A375 (cell line): ENCODE results near the gene TPST2. TPM values are rescaled to one million over a fixed set of nuclear protein-coding genes. Genes with fewer than 3 reads are reported as not detected.

ENCODE experiments used
- small RNA-seq: library from RNA; depleted of rRNA; stranded (forward); fragments of <200 nt; gene quantifications from one replicate; pipeline ENCODE3, GENCODE V24; 2014
- total RNA-seq: library from RNA; depleted of rRNA; stranded (reverse); fragments of >200 nt; shearing (Covaris generic); gene quantifications from 2 replicates; pipeline ENCODE4 v1.2.3, GENCODE V29; 2014; rRNA removed

The TPST2 gene
- total RNA-seq: 4.8 and 5.1 TPM in 2 replicates

DNA sequence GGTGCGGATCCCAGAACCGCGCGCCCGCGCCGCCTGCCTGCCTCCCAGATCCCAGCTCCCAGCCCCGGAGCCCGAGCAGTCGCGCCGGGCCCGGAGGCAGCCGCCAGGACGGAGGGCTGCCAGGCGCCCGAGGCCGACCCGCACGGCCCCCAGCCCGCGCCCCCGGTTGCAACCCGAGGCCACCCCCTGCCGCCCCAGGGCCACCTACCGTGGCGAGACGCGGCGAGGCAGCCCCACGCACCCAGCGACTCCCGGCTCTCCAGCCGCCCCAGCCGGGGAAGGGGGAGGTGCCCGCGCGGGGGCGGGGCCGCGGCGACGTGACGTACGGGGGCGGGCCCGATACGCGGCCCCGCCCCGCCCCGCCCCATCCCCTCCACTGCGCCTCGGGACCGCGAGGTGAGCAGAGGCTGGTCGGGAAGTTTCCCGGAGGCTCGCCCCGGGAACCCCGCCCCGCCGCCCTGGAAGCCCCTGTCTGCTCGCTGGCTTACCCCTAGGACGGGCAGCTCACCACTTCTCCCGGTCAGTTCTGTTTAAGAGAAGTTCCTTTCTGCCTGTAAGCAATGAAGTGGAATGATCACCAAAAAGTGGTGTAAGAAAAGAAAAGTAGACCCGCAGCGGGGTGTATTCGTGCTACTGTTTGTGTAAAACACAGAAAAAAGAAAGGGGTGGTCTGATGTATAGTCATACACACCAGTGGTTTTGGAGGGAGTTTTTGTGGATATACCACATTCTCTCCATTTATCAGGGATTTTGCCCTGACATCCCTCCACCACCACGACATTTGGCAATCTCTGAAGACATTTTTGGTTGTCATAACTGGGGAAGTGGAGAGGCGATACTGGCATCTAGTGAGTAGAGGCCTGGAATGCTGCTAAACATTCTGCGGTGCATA, at the start of gene TPST2:
Gene TPST2 (minus strand): TSS at position 288 of the 892 bp plus-strand sequence. CDS start 48,502 bp downstream, outside the sequence.

DNA sequence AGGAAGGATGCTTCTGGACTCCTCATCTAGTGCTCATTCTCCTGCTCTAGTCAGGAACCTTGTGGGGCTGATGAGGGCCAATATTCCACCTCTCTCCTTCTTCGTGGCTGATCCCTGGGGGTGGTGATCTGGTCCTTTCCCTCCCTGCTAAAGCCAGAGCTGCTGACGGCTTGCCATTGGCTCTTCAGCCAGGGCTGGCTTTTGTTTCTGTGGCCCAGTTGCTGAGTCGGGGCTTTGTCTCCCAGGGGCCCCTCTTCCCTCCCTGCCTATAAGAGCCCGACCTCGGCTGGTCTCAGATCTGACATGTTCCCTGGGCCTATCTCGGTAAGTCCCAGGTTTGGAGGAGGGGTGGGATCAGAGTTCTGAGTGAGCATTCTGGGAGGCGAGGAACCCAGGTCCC, 31.7 kb upstream of the TPST2 start, which contains the start of gene CRYBA4:
Gene CRYBA4 (plus strand): TSS at position 301 of the 400 bp plus-strand sequence. CDS start 634 bp downstream, outside the sequence.

DNA sequence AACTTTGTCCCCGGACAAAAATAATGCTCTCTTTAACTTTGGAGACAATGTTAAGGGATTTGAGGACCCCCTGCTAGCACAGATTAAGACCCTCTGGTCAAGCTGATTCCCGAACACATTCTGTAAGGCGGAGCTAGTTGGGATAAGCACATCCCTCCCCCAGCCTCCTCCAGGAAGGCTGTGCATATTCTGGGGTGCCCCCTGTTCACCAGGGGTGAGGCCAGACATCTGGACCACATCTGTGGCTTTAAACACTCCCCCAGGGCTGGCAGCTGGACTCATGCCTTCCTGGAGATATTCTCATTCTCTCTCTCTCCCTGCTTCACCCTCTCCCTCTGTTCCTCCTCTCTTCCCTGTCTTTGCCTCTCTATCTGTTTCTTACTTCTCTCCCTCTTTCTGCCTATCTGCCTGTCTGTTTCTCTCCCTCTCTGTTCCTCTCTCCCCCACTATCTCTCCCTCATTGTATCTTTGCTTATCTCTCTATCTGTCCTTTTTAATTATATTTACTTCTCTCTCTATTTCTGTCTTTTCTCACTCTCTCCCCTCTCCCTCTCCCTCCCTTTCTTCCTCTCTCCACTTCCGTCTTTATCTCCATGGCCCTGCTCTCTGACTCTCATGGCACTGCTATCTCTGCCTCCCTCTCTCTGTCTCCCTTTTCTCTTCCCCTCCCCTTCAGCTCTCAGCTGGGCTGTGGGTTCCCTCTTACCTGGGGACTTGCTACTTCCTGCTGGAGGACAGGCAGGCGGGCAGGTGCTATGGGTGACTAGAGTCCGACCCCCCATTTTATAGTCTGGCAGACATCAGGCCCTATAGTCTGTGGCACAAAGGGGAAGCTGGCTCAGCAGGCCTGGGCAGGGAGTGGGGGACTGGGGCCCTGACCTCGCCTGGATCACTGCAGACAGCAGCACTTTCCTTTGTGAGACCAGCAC, 27.6 kb upstream of the TPST2 start, which contains the start of gene CRYBB1:
Gene CRYBB1 (minus strand): TSS at position 757 of the 929 bp plus-strand sequence. CDS start 1,708 bp downstream, outside the sequence.

DNA sequence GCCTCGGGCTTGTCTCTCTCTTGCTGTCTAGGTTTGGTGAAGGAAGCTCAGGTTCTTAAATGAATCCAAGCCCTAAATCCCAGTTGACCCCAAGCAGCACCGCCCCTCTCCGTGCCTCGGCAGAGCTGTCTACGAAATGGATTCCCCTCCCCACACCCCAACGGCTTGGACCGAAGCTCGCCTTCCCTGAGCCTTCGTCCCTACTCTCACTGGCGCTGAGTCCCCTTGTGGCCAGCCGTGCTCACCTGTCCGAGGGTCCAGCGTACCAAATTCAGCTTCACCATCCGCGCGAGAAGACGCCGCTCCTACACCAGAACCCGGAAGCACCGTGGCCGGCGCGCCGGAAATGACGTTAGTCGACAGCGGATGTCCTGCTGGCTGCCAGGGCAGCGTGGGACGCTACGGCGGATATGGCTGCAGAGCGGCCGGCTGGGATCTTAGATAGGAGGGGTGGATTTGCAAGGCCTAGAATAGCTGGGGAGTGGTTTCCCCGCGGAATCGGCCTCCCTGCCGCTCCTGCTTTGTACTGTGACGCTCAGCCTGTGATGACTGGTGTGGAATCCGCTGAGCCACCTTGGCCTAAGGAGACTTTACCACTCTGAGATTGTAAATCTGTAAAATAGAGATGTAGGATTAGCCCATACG, 77.7 kb downstream of the TPST2 start, which contains the start of gene TFIP11:
Gene TFIP11 (minus strand): TSS at position 325 of the 645 bp plus-strand sequence. CDS start 2,201 bp downstream, outside the sequence.

DNA sequence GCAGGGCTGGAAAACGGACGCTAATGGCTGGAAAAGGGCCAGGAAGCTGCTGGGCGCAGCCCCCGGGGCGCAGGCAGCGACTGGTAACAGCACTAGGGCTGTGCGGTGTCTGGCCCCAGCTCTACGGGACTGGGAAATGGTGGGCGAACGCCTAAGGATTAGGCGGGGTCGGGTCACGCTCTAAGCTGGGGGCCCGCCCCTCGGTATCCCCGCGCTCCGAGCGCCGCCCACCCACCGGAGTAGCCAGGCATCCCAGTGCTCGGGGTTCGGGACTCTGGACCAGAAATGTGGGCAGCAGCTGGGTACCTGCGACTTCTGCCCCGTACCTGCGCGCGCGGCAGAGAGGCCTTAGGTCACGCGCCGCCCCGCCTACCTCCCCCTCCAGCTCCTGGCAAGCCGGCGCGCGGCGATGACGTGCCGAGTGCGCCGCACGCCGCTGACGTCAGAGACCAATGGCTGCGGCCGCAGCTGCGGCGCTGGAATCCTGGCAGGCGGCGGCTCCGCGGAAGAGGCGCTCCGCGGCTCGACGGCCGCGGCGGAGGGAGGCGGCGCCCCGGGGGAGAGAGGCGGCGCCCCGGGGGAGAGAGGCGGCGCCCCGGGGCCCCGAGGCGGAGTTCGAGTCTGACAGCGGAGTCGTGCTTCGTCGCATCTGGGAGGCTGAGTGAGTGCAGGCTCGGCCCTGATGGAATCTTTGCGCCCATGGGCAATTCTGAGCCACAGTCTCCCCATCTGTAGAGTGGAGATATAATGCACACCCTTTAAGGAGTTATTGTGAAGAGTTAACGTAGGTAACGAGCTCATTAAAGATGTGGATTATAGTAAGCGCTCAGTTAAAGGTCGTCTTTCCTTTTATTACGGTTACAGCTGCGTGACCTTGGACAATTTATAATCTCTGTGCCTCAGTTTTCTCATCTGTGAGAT, 106.2 kb downstream of the TPST2 start, which contains the start of the genes HPS4 and SRRD:
Gene HPS4 (minus strand): TSS at position 345 of the 921 bp plus-strand sequence. CDS start 2,021 bp downstream, outside the sequence.
Gene SRRD (plus strand): TSS at position 439 of the 921 bp plus-strand sequence. CDS start 14 bp downstream, at position 453.

Small RNA genes within 50 kb of the gene (small RNA-seq; reads per million reads assigned to genes)
- gene MIR548J: not detected

Other genes with a start within 250 kb of the TPST2 start
- 1.4 and 2.1 TPM in 2 replicates for gene ASPHD2, start 160.9 kb downstream of the TPST2 start, total RNA-seq
- 18.0 and 18.1 TPM in 2 replicates for gene HPS4, start 106.3 kb downstream of the TPST2 start, total RNA-seq
- 8.3 and 23.5 TPM in 2 replicates for gene SRRD, start 106.3 kb downstream of the TPST2 start, total RNA-seq
- gene TFIP11, start 77.7 kb downstream of the TPST2 start, total RNA-seq: 23.6 and 27.7 TPM in 2 replicates
- not detected in 2 replicates for gene CRYBB1, start 27.9 kb upstream of the TPST2 start, total RNA-seq
- gene CRYBA4, start 31.8 kb upstream of the TPST2 start, total RNA-seq: not detected in 2 replicates
- gene MIAT, start 67.5 kb upstream of the TPST2 start, total RNA-seq: 0.30 and 0.34 TPM in 2 replicates